GM21423 (cell line): ENCODE results near the gene CLCN7.
A peak's percentile ranks its signal among the peaks of the same experiment; 100 is the strongest.

Experiments
- ATAC-seq: cut with Tn5 transposase; IDR thresholded peaks from one replicate; pipeline ENCODE4 v1.9.1; 2021; ENCODE audit warnings: mild to moderate bottlenecking, moderate library complexity; ENCODE audit not compliant: unreplicated experiment

The CLCN7 gene

GRCh38 chr16:1431497-1432270 is 43.1 kb downstream of the CLCN7 start:
- no peak for ATAC-seq

GRCh38 chr16:1430759-1431496 is 43.9 kb downstream of the CLCN7 start, which contains the start of gene PERCC1:
Gene PERCC1 (plus strand): TSS chr16:1431078. CDS start chr16:1432594, 1,516 bp downstream.
- no peak for ATAC-seq

GRCh38 chr16:1430214-1430758 is 44.5 kb downstream of the CLCN7 start:
- no peak for ATAC-seq

GRCh38 chr16:1429631-1430030 is 45.2 kb downstream of the CLCN7 start:
- no peak for ATAC-seq

- no peak for ATAC-seq
These were observed 45.8 kb downstream of the CLCN7 start for GRCh38 chr16:1429012-1429411.

- ATAC-seq, result no peak
These were observed 46.3 kb downstream of the CLCN7 start for GRCh38 chr16:1428511-1428910.

GRCh38 chr16:1427473-1428461 is 47.1 kb downstream of the CLCN7 start:
- no peak for ATAC-seq

- no peak for ATAC-seq
These were observed 47.9 kb downstream of the CLCN7 start for GRCh38 chr16:1426734-1427471.

- no peak for ATAC-seq
These were observed 49.0 kb downstream of the CLCN7 start for GRCh38 chr16:1425616-1426370.

GRCh38 chr16:1424028-1424427 is 50.8 kb downstream of the CLCN7 start:
- ATAC-seq, result no peak

- ATAC-seq, result no peak
These were observed 52.8 kb downstream of the CLCN7 start for GRCh38 chr16:1422076-1422475.

GRCh38 chr16:1420111-1420539 is 54.7 kb downstream of the CLCN7 start:
- ATAC-seq, result no peak

- ATAC-seq, result no peak
These were observed 58.3 kb downstream of the CLCN7 start for GRCh38 chr16:1416521-1416941.

GRCh38 chr16:1414532-1415260 is 60.1 kb downstream of the CLCN7 start, which contains the start of gene UNKL:
Gene UNKL (minus strand): TSS chr16:1414704. CDS start chr16:1414691, 13 bp downstream.
- no peak for ATAC-seq

GRCh38 chr16:1413684-1414531 is 60.9 kb downstream of the CLCN7 start:
- no peak for ATAC-seq

GRCh38 chr16:1412847-1413246 is 62.0 kb downstream of the CLCN7 start:
- ATAC-seq, result no peak

GRCh38 chr16:1408171-1408837 is 66.5 kb downstream of the CLCN7 start:
- peak; percentile 83 for ATAC-seq
